HEK293 (cell line): ENCODE data around the gene LPGAT1.

Experiments
- CTCF ChIA-PET: fragments of 350-600 bp; formaldehyde crosslinking; extraction: SDS; loops from one replicate; lab custom pipeline; 2021; ENCODE audit warnings: antibody characterized with exemption; lab: Yijun Ruan, JAX
- POLR2A ChIA-PET: fragments of 300-600 bp; formaldehyde crosslinking; extraction: SDS; loops from one replicate; lab custom pipeline; 2020; ENCODE audit warnings: antibody characterized with exemption, inconsistent platforms; lab: Yijun Ruan, JAX
- H3K27ac ChIP-seq: fragments of 200-500 bp; sonication (Bioruptor generic); 2 replicates; pipeline ENCODE4 v1.5.1; 2014; ENCODE audit warnings: low read depth, low read length, control low read depth, inconsistent platforms; ENCODE audit errors: extremely low read depth
- H3K36me3 ChIP-seq, 2 experiments: fragments of 200-500 bp in 1 of 2; sonication (Bioruptor generic) in 1 of 2; 1 replicate in 1 of 2; 2 replicates in 1 of 2; pipeline ENCODE4 v1.5.1; 2014 to 2017; ENCODE audit warnings: inconsistent platforms in 2 of 2, low read length in 2 of 2; ENCODE audit not compliant: control insufficient read depth in 2 of 2, insufficient read depth in 1 of 2
- H3K4me1 ChIP-seq: fragments of 200-500 bp; sonication (Bioruptor generic); 2 replicates; pipeline ENCODE4 v1.5.1; 2014; ENCODE audit warnings: mild to moderate bottlenecking, low read length, inconsistent platforms; ENCODE audit not compliant: control insufficient read depth, insufficient read depth
- H3K4me3 ChIP-seq: 2 replicates; pipeline ENCODE4 v1.5.1; 2011; ENCODE audit warnings: low read depth, mild to moderate bottlenecking, control low read depth, low read length, moderate library complexity
- H3K9me3 ChIP-seq: fragments of 200-500 bp; sonication (Bioruptor generic); 2 replicates; pipeline ENCODE4 v1.5.1; 2014; ENCODE audit warnings: low read depth, low read length, inconsistent platforms; ENCODE audit not compliant: control insufficient read depth, insufficient read depth
- SETDB1 ChIP-seq: IDR thresholded peaks from one replicate; pipeline ENCODE4 v1.6.1; 2017; ENCODE audit warnings: mild to moderate bottlenecking, low read length, moderate library complexity, mixed read lengths; ENCODE audit not compliant: insufficient read length
- TCF7L2 ChIP-seq: IDR thresholded peaks from 2 replicates; pipeline ENCODE4 v1.6.1; 2011; ENCODE audit warnings: low read depth, mild to moderate bottlenecking, inconsistent platforms, low read length, moderate library complexity, borderline replicate concordance
- ZFHX2 ChIP-seq: fragments of 450-650 bp; formaldehyde crosslinking; conservative IDR thresholded peaks from 2 replicates; pipeline ENCODE4 v1.5.1; 2016; ENCODE audit warnings: missing biosample characterization, missing genetic modification characterization
- ZFP3 ChIP-seq: fragments of 450-650 bp; formaldehyde crosslinking; IDR thresholded peaks from 2 replicates; pipeline ENCODE4 v1.5.1; 2016; ENCODE audit warnings: low read depth, missing biosample characterization, missing genetic modification characterization
- ZNF366 ChIP-seq: fragments of 450-650 bp; formaldehyde crosslinking; conservative IDR thresholded peaks from 2 replicates; pipeline ENCODE4 v1.5.1; 2016; ENCODE audit warnings: missing biosample characterization, missing genetic modification characterization
- ZNF433 ChIP-seq: fragments of 450-650 bp; formaldehyde crosslinking; IDR thresholded peaks from 2 replicates; pipeline ENCODE4 v1.5.1; 2016; ENCODE audit warnings: missing biosample characterization, missing genetic modification characterization, low read depth
- ZNF624 ChIP-seq: fragments of 450-650 bp; formaldehyde crosslinking; IDR thresholded peaks from 2 replicates; pipeline ENCODE4 v1.5.1; 2017; ENCODE audit warnings: missing biosample characterization, missing genetic modification characterization
- ZNF654 ChIP-seq: fragments of 450-650 bp; formaldehyde crosslinking; IDR thresholded peaks from 2 replicates; pipeline ENCODE4 v1.5.1; 2016; ENCODE audit warnings: low read depth, missing biosample characterization, missing genetic modification characterization
- ZNF701 ChIP-seq: fragments of 450-650 bp; formaldehyde crosslinking; IDR thresholded peaks from 2 replicates; pipeline ENCODE4 v1.5.1; 2016; ENCODE audit warnings: missing biosample characterization, missing genetic modification characterization
- ZNF707 ChIP-seq: fragments of 450-650 bp; formaldehyde crosslinking; IDR thresholded peaks from 2 replicates; pipeline ENCODE4 v1.5.1; 2016; ENCODE audit warnings: missing biosample characterization, missing genetic modification characterization
- ZNF777 ChIP-seq: fragments of 450-650 bp; formaldehyde crosslinking; IDR thresholded peaks from 2 replicates; pipeline ENCODE4 v1.5.1; 2017; ENCODE audit warnings: missing biosample characterization, missing genetic modification characterization, borderline replicate concordance
- TF ChIP-seq, protein P1 (sequence below): fragments of 450-650 bp; formaldehyde crosslinking; IDR thresholded peaks from 2 replicates; pipeline ENCODE4 v1.5.1; 2016; ENCODE audit warnings: missing biosample characterization, missing genetic modification characterization
- TF ChIP-seq, protein P2 (sequence below): fragments of 450-650 bp; formaldehyde crosslinking; IDR thresholded peaks from 2 replicates; pipeline ENCODE4 v1.5.0; 2017; ENCODE audit warnings: missing biosample characterization, missing genetic modification characterization, borderline replicate concordance
- TF ChIP-seq, protein P3 (sequence below): fragments of 450-650 bp; formaldehyde crosslinking; IDR thresholded peaks from 2 replicates; pipeline ENCODE4 v1.5.1; 2017; ENCODE audit warnings: missing biosample characterization, mild to moderate bottlenecking, missing genetic modification characterization, moderate library complexity
- TF ChIP-seq, protein P4 (sequence below): fragments of 450-650 bp; formaldehyde crosslinking; IDR thresholded peaks from 2 replicates; pipeline ENCODE4 v1.5.1; 2016; ENCODE audit warnings: missing biosample characterization, missing genetic modification characterization
- TF ChIP-seq, protein P5 (sequence below): fragments of 450-650 bp; formaldehyde crosslinking; IDR thresholded peaks from 2 replicates; pipeline ENCODE4 v1.5.1; 2017; ENCODE audit warnings: missing biosample characterization, missing genetic modification characterization
- TF ChIP-seq, protein P6 (sequence below): fragments of 450-650 bp; formaldehyde crosslinking; IDR thresholded peaks from 2 replicates; pipeline ENCODE4 v1.5.1; 2016; ENCODE audit warnings: missing biosample characterization, missing genetic modification characterization
- TF ChIP-seq, protein P7 (sequence below): fragments of 450-650 bp; formaldehyde crosslinking; IDR thresholded peaks from 2 replicates; pipeline ENCODE4 v1.5.1; 2016; ENCODE audit warnings: missing biosample characterization, missing genetic modification characterization, low read depth

The LPGAT1 gene

DNA sequence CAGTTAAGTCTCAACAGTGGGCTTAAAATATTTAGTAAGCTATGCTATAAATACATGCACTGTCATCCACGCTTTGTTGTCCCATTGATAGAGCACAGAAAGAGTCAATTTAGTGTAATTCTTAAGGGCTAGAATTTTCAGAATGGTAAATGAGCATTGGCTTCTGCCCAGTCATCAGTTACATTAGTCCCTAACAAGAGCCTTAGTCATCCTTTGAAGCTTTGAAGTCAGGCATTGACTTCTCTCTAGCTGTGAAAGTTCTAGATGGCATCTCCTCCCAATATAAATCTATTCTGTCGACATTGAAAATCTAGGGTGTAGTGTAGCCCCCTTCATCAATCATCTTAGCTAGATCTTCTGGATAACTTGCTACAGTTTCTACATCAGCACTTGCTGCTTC is 12.0 kb upstream of the LPGAT1 start (continued):
- TF ChIP-seq, protein P1, sequence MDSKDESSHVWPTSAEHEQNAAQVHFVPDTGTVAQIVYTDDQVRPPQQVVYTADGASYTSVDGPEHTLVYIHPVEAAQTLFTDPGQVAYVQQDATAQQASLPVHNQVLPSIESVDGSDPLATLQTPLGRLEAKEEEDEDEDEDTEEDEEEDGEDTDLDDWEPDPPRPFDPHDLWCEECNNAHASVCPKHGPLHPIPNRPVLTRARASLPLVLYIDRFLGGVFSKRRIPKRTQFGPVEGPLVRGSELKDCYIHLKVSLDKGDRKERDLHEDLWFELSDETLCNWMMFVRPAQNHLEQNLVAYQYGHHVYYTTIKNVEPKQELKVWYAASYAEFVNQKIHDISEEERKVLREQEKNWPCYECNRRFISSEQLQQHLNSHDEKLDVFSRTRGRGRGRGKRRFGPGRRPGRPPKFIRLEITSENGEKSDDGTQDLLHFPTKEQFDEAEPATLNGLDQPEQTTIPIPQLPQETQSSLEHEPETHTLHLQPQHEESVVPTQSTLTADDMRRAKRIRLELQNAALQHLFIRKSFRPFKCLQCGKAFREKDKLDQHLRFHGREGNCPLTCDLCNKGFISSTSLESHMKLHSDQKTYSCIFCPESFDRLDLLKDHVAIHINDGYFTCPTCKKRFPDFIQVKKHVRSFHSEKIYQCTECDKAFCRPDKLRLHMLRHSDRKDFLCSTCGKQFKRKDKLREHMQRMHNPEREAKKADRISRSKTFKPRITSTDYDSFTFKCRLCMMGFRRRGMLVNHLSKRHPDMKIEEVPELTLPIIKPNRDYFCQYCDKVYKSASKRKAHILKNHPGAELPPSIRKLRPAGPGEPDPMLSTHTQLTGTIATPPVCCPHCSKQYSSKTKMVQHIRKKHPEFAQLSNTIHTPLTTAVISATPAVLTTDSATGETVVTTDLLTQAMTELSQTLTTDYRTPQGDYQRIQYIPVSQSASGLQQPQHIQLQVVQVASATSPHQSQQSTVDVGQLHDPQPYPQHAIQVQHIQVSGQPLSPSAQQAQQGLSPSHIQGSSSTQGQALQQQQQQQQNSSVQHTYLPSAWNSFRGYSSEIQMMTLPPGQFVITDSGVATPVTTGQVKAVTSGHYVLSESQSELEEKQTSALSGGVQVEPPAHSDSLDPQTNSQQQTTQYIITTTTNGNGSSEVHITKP (tag by site-specific recombination): no peak
- TF ChIP-seq ZNF707 (tag by site-specific recombination) (no peak), ZNF777 (tag by site-specific recombination) (no peak), ZFHX2 (no peak), SETDB1 (no peak), ZNF433 (tag by site-specific recombination) (no peak)
- TF ChIP-seq, protein P2, sequence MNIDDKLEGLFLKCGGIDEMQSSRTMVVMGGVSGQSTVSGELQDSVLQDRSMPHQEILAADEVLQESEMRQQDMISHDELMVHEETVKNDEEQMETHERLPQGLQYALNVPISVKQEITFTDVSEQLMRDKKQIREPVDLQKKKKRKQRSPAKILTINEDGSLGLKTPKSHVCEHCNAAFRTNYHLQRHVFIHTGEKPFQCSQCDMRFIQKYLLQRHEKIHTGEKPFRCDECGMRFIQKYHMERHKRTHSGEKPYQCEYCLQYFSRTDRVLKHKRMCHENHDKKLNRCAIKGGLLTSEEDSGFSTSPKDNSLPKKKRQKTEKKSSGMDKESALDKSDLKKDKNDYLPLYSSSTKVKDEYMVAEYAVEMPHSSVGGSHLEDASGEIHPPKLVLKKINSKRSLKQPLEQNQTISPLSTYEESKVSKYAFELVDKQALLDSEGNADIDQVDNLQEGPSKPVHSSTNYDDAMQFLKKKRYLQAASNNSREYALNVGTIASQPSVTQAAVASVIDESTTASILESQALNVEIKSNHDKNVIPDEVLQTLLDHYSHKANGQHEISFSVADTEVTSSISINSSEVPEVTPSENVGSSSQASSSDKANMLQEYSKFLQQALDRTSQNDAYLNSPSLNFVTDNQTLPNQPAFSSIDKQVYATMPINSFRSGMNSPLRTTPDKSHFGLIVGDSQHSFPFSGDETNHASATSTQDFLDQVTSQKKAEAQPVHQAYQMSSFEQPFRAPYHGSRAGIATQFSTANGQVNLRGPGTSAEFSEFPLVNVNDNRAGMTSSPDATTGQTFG: no peak
- TF ChIP-seq, all 188 proteins: peak for 0

DNA sequence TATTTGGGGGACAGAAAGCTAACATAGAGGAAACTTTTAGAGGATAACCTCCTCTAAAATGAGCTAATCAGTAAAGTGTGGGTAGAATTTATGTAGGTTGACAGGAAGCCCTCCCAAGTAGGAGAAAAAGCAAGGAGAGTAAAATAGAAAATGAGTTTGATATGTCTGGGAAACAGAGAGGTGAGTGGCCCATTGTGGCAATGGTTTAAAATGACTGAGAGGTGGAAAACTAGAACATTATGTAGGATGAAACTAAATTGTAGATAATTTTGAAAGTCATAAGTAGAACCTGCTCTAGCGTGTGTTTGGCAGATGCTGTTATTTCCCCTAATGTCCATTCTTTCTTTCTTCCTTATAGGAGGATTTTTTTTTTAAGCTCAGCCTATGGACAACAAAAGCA is 8.5 kb upstream of the LPGAT1 start:
- H3K27ac ChIP-seq: no peak overlapping the region
- no peaks in the 10 kb centered on the region for H3K36me3 ChIP-seq
- no peak overlapping the region for H3K4me3 ChIP-seq
- no peaks in the 10 kb centered on the region for H3K4me1 ChIP-seq
- H3K9me3 ChIP-seq: no peaks in the 10 kb centered on the region
- ChIA-PET CTCF (no interaction called here), POLR2A (no interaction called here)
- TF ChIP-seq ZFP3 (no peak), ZNF654 (tag by site-specific recombination) (no peak), ZNF777 (tag by site-specific recombination) (no peak), ZNF624 (no peak), ZNF701 (tag by site-specific recombination) (no peak), ZNF366 (no peak), SETDB1 (no peak), TCF7L2 (no peak)
- TF ChIP-seq, protein P3, sequence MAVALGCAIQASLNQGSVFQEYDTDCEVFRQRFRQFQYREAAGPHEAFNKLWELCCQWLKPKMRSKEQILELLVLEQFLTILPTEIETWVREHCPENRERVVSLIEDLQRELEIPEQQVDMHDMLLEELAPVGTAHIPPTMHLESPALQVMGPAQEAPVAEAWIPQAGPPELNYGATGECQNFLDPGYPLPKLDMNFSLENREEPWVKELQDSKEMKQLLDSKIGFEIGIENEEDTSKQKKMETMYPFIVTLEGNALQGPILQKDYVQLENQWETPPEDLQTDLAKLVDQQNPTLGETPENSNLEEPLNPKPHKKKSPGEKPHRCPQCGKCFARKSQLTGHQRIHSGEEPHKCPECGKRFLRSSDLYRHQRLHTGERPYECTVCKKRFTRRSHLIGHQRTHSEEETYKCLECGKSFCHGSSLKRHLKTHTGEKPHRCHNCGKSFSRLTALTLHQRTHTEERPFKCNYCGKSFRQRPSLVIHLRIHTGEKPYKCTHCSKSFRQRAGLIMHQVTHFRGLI (tag by site-specific recombination): no peak
- TF ChIP-seq, protein P4, sequence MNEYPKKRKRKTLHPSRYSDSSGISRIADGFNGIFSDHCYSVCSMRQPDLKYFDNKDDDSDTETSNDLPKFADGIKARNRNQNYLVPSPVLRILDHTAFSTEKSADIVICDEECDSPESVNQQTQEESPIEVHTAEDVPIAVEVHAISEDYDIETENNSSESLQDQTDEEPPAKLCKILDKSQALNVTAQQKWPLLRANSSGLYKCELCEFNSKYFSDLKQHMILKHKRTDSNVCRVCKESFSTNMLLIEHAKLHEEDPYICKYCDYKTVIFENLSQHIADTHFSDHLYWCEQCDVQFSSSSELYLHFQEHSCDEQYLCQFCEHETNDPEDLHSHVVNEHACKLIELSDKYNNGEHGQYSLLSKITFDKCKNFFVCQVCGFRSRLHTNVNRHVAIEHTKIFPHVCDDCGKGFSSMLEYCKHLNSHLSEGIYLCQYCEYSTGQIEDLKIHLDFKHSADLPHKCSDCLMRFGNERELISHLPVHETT (tag by site-specific recombination): no peak
- TF ChIP-seq, protein P5, sequence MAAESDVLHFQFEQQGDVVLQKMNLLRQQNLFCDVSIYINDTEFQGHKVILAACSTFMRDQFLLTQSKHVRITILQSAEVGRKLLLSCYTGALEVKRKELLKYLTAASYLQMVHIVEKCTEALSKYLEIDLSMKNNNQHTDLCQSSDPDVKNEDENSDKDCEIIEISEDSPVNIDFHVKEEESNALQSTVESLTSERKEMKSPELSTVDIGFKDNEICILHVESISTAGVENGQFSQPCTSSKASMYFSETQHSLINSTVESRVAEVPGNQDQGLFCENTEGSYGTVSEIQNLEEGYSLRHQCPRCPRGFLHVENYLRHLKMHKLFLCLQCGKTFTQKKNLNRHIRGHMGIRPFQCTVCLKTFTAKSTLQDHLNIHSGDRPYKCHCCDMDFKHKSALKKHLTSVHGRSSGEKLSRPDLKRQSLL (tag by site-specific recombination): no peak
- TF ChIP-seq, protein P2: no peak
- TF ChIP-seq, protein P6, sequence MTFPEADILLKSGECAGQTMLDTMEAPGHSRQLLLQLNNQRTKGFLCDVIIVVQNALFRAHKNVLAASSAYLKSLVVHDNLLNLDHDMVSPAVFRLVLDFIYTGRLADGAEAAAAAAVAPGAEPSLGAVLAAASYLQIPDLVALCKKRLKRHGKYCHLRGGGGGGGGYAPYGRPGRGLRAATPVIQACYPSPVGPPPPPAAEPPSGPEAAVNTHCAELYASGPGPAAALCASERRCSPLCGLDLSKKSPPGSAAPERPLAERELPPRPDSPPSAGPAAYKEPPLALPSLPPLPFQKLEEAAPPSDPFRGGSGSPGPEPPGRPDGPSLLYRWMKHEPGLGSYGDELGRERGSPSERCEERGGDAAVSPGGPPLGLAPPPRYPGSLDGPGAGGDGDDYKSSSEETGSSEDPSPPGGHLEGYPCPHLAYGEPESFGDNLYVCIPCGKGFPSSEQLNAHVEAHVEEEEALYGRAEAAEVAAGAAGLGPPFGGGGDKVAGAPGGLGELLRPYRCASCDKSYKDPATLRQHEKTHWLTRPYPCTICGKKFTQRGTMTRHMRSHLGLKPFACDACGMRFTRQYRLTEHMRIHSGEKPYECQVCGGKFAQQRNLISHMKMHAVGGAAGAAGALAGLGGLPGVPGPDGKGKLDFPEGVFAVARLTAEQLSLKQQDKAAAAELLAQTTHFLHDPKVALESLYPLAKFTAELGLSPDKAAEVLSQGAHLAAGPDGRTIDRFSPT (tag by site-specific recombination): no peak
- TF ChIP-seq, protein P7, sequence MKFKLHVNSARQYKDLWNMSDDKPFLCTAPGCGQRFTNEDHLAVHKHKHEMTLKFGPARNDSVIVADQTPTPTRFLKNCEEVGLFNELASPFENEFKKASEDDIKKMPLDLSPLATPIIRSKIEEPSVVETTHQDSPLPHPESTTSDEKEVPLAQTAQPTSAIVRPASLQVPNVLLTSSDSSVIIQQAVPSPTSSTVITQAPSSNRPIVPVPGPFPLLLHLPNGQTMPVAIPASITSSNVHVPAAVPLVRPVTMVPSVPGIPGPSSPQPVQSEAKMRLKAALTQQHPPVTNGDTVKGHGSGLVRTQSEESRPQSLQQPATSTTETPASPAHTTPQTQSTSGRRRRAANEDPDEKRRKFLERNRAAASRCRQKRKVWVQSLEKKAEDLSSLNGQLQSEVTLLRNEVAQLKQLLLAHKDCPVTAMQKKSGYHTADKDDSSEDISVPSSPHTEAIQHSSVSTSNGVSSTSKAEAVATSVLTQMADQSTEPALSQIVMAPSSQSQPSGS: no peak
